Keratinocyte (primary cell): ENCODE measurements around the gene B4GALT7.

Source experiments
- CTCF ChIP-seq, 3 experiments: IDR thresholded peaks in 1 of 3; conservative IDR thresholded peaks in 1 of 3; optimal IDR thresholded peaks in 1 of 3; 2 replicates in 2 of 3; 3 replicates in 1 of 3; pipeline versions ENCODE3 to v1.5.1; 2011; ENCODE audit warnings: low read length in 3 of 3, mild to moderate bottlenecking in 3 of 3, moderate library complexity in 2 of 3, control low read depth in 1 of 3, inconsistent platforms in 1 of 3; ENCODE audit not compliant: insufficient read depth in 2 of 3; ENCODE audit errors: extremely low read depth in 1 of 3
- EZH2 ChIP-seq: IDR thresholded peaks from one replicate; pipeline ENCODE4 v1.6.1; 2012; ENCODE audit warnings: inconsistent platforms, mild to moderate bottlenecking, low read length, moderate library complexity

DNA sequence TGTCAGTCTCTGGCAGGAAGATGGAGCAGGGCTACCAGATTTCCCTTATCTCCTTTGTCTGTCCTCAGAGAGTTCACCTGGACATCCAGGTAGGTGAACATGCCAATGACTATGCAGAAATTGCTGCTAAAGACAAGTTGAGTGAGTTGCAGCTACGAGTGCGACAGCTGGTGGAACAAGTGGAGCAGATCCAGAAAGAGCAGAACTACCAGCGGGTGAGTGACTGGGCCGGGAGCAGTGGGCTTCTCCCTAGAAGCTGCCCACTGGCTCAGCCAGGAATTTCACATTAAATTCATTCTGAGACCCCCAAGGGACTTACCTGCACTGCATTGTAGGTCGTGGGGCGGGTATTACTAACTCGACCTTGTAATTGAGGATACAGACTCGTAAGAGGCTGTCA lies 5.9 kb upstream of the B4GALT7 start:
- no peak for TF ChIP-seq CTCF (optimal IDR thresholded peaks at IDR 0.05 in 1 of 3, IDR thresholded peaks at IDR 0.05 in 1 of 3, conservative IDR thresholded peaks at IDR 0.05 in 1 of 3; ENCODE audit: extremely low read depth in 1 of 3, insufficient read depth in 2 of 3, low read length in 3 of 3)
- no peak for TF ChIP-seq EZH2
